Cerebellar cortex (tissue), 1 donor: ENCODE data around the gene SPRTN.
"Not testable (repeated sequence)": the region's sequence is repeated elsewhere in the genome, so short reads cannot be mapped to it uniquely, and the experiment has no call there.

Experiments
- DNase-seq: peaks from one replicate; pipeline ENCODE4 v3.0.0-alpha.2; 2015; ENCODE audit warnings: low spot score

Gene SPRTN

GRCh38 chr1:231335663-231336602, 2.2 kb upstream of the SPRTN start:
- no peak for DNase-seq

DNA sequence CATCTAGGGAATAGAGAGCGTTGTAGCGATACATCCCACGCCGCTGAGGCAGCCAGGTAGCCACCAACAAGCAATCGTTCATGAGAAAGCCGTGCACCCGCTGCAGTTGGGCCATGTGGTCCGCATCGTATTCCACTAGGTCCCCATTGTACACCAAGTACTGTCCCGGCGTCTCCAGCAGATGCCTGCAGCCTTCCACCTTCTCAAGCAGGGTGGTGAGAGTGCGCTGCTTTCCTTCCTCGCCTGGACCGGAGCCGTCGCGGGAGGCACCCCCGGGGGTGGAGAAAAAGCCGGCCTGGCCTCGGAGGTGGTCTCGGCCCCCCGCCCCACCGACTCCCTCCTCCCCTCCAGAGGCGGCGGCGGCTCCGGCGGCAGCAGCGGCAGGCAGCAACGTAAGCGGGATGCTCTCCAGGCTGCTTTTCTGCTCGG, 1.0 kb upstream of the SPRTN start:
- DNase-seq: no peak

- DNase-seq: peak; percentile 99
These were observed 422 bp upstream of the SPRTN start, which contains the start of gene EXOC8 for GRCh38 chr1:231337472-231338269. Gene EXOC8, minus strand, starts transcription at chr1:231337852. Its CDS starts 107 bp downstream, at chr1:231337745.

DNA sequence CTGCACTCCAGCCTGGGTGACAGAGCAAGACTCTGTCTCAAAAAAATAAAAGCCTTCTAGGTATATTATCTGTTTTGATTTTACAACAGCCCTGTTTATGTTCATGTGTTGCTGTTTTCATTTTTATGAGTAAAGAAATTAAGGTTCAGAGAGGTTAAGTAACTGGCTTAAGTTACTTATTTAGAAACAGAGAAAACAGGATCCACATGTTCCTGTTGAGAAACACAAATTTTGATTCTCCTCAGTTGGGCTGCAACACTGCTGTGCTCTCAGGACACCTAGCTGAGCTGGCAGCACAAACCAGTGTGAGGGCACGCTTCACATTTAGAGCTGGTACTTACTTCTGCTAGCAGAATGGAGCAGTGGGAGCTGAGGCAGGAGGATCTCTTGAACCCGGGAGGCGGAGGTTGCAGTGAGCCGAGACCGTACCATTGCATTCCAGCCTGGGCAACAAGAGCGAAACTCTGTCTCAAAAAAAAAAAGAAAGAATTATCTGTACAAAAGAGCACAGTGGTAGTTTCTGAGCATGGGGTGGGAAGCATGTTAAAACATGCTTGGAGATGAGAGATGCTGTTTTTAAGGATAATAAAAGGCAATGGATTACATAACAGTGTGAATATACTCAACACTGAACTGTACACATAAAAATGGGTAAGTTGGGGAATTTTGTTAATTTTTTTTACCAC, 2.4 kb downstream of the SPRTN start:
- no peak for DNase-seq

DNA sequence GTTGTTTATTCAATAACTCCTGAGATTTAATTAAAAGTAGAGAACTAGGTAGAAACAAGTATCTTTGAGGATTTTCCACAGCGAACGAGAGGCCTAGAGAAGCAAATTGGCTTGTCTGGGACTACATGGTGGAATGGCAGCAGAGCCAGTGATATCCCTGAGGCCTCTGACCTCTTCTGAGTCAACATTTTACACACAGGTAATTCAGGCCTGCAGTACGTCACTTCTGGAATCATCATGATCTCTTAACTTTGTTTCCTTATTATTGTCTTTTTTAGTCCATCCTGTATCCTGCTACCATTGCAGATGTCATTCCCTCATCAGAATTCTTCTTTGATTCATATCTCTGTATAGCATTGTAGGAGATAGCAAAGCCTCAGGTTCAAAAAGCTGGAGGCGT, 9.9 kb downstream of the SPRTN start:
- DNase-seq: no peak

- DNase-seq: no peak
These were observed 10.3 kb downstream of the SPRTN start for GRCh38 chr1:231348442-231348841.

DNA sequence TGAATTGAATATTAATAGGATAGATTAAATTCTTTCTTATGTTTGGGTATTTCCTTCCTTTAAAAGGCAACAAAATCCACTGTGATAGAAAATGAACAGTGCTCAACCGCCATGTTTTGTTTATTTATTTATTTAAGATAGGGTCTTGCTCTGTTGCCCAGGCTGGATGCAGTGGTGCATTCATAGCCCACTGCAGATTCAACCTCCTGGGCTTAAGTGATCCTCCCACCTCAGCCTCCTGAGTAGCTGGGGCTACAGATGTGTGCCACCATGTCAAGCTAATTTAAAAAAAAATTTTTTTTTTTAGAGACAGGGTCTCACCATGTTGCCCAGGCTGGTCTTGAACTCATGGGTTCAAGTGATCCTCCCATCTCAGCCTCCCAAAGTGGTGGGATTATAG, 10.8 kb downstream of the SPRTN start:
- not testable (repeated sequence) for DNase-seq

DNA sequence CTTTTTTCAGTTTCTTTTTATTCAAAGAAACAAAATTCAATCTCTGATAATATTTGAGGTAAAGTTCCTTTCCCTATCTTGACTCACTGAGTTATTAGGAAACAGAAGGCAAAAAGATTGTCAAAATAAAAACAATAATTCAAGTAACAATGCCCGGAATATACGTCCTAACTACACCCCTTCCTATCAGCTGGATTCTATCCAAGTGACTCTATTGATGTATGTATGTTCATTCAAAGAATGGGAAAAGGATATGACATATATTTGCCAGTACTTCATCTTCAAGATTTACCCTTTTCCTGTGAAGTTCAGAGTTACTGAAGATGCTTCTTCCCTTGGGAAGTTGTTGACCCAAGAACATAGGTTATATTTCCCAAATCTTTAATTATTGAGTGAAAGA, 13.7 kb downstream of the SPRTN start:
- no peak for DNase-seq

DNA sequence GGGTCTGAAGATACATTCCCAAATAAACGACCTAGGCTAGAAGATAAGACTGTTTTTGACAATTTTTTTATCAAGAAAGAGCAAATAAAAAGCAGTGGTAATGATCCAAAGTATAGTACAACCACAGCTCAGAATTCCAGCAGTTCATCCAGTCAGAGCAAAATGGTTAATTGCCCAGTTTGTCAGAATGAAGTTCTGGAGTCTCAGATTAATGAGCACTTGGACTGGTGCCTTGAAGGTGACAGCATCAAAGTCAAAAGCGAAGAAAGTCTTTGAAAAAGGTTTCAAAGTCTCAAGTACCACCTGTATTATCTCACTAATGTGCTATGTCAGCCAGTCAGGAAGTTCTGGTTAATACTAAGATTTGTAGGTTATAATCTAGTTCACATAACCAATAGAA, 15.0 kb downstream of the SPRTN start:
- no peak for DNase-seq

DNA sequence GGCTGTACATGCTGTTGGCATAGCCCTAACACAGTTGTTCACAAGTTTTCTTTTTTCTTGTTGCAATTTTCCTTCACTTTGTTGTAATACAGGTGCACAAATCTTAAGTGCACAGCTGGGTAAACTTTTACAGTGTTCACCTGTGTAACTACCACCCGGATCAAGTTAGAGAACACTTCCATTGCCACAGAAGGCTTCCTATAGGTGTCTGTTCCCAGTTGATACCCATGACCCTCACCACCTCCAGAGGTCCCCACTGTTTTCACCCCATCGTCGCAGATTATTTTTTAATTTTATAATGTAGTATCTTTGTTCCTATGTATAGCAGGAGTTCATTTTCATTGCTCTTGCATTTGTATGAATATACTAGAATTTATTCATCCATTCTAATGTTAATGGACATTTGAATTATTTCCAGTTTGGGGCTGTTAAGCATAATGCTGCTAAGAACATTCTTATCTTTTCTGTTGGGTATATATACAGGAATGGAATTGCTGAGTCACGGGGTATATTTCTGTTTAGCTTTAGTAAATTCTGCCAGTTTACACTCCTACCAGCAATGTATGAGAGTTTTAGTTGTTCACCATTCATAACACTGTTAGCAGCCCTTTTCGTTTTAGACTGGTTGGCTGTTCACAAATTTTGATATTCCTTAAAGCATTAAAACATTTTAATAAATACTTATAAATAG, 16.4 kb downstream of the SPRTN start:
- no peak for DNase-seq

GRCh38 chr1:231355171-231355570, 17.1 kb downstream of the SPRTN start:
- no peak for DNase-seq

GRCh38 chr1:231357187-231357772, 19.2 kb downstream of the SPRTN start:
- no peak for DNase-seq

GRCh38 chr1:231357831-231358354, 19.8 kb downstream of the SPRTN start:
- peak; percentile 69 for DNase-seq

DNA sequence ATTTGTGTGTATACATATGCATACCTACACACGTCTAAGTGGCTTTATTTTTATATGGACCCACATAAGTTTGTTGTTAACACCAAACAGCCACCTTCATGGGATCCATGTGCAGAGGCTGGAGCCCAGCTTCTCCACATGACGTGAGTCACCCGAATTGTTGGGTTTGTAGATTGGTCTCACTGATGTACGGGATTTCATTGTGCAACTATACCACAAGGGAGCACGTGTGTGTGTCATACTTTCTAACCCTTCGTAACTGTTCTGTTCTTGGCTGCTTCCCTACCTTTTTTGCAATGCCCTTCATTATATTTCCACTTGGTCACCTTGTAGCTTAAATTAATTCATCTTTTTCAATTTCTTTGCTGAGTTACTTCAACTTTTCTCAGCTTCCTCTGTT, 21.0 kb downstream of the SPRTN start:
- DNase-seq: no peak

DNA sequence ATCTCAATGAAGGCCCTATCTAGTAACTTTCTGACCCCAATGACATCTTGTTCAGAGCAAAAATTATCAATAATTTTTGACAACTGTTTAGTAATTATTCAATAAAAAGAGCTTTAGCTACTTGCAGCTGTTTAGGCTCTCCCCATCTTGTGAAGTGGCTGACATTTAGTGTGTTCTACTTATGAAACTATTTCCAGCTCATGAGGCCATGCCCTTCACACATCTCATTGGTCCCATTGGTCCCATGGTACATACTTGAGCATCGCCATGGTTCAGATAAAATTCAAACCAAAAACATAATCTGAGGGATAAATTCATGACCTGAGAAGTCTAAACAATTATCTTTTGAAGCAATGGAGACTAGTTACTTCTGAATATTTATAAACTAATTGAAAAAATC, 24.2 kb downstream of the SPRTN start:
- DNase-seq: no peak

DNA sequence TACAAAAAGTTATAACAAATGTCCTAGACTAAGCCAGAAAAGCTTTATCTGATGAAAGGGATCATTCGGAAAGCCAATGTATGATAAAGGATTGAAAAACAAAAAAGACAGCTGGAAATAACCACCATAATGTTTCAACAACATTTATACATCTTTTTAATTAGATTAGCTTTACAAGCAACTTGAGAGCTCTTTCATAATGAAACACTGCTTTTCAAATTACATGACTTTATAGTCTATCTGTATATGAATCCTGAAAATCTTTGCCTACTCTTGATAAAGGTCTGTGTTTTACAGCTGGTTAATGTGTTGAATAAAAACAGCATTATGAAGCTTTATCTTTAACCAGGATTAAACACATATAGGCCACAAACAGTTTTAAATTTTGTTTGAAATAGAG, 25.5 kb downstream of the SPRTN start:
- no peak for DNase-seq

- DNase-seq: no peak
These were observed 26.1 kb downstream of the SPRTN start for GRCh38 chr1:231364192-231364591.

GRCh38 chr1:231369282-231369681, 31.2 kb downstream of the SPRTN start:
- DNase-seq: no peak

DNA sequence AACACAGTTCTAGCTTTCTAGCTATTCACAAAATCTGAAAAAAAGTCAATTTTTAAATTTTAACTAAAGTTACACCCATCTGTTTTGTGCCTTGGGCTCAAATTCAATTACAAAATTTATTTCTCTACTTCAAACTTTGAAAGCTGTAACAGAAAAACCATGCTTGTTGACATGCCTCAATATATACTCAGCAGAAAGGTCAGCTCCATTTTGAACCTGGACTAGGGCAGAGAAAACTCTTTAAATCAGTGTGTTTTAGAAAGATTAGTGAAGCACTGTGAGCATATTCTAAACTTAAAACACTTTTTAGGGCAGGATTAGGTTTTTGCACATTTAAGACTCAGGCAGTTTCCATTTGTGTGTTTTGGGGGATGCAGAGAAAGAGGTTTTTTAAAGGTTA, 34.4 kb downstream of the SPRTN start:
- DNase-seq: no peak

- DNase-seq: no peak
These were observed 36.3 kb downstream of the SPRTN start for GRCh38 chr1:231374394-231374793.

DNA sequence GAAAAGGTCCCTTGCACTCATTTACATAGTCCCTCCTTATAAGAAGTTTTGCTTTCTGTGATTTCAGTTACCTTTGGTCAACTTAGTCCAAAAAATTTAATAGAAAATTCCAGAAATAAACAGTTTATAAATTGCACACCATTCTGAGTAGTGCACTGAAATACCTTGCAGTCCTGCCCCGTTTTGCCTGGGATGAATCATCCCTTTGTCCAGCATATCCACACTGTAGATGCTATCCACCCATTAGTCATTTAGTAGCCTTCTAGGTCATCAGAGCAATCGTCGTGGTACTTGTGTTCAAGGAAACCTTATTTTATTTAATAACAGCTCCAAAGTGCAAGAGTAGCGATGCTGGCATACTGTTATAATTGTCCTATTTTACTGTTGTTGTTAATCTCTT, 38.0 kb downstream of the SPRTN start:
- no peak for DNase-seq
